GM23248 (cell line): Measurements from ENCODE around the gene CNOT1.

Experiments used
- EZH2 ChIP-seq: fragments of 200-600 bp; sonication (generic); IDR thresholded peaks from 2 replicates; pipeline ENCODE4 v1.6.1; 2018; ENCODE audit warnings: antibody characterized with exemption, mild to moderate bottlenecking; ENCODE audit not compliant: insufficient read depth, poor library complexity, severe bottlenecking
- EZH2phosphoT487 ChIP-seq: fragments of 200-600 bp; sonication (generic); IDR thresholded peaks from 2 replicates; pipeline ENCODE4 v1.6.1; 2018; ENCODE audit warnings: antibody characterized with exemption, moderate library complexity, mild to moderate bottlenecking, low read depth; ENCODE audit not compliant: insufficient read depth

DNA sequence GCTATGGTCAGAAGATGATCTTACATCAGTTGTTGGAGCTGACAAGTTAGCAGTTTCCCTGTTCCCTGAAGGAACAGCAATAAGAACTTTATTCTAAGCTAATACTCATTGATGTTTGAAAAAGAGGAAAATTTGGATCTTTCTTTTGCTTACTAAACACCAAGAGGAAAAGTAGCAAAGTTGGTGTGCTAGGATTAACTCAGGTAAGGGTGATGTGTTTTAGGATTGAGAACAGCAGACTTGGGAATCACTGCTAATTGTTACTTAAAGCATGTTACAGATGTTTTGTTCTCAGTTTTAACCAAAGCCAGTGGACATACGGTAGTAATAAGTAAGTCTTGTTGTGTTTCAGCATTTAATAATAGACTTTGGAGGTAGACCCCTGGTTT is 110.7 kb downstream of the CNOT1 start:
- TF ChIP-seq EZH2 (no peak), EZH2phosphoT487 (no peak)
